Testis (tissue), 2 donors: ENCODE measurements around the gene REXO5.

Source experiments
- CTCF ChIP-seq, 3 experiments: fragments of 450-650 bp in 2 of 3; fragments of 200-600 bp in 1 of 3; sonication (generic) in 1 of 3; IDR thresholded peaks; one replicate each; pipeline ENCODE4 v1.5.1; 2016 to 2019; ENCODE audit warnings: antibody characterized with exemption in 3 of 3, mild to moderate bottlenecking in 2 of 3, moderate library complexity in 1 of 3
- POLR2A ChIP-seq: fragments of 450-650 bp; IDR thresholded peaks from one replicate; pipeline ENCODE4 v1.6.1; 2017; ENCODE audit warnings: antibody characterized with exemption, mild to moderate bottlenecking, moderate library complexity

DNA sequence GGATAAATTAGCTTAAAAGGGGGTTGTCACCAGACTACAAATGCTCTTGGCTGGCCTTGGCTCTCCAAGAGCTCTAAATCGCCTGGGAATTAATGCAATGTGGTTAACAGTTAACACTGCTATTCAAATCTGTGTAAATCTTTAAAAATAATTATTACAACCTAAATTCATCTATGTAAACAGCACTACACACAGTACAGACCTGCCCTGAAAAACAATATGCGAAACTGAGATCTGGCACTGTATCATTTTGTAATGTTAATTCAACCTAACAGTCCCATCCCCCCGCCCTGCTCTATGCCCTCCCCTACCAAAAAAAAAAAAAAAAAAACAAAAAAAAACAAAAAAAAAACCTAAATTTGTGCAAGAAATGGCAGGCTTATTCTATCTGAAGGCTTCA, 52.9 kb downstream of the REXO5 start:
- TF ChIP-seq CTCF (IDR thresholded peaks at IDR 0.05): no peak
- no peak for TF ChIP-seq POLR2A
